ENCODE results near the gene PRIMPOL. TPM values are rescaled to one million over a fixed set of nuclear protein-coding genes. Genes with fewer than 3 reads are reported as not detected.

PRIMPOL gene, protein sequence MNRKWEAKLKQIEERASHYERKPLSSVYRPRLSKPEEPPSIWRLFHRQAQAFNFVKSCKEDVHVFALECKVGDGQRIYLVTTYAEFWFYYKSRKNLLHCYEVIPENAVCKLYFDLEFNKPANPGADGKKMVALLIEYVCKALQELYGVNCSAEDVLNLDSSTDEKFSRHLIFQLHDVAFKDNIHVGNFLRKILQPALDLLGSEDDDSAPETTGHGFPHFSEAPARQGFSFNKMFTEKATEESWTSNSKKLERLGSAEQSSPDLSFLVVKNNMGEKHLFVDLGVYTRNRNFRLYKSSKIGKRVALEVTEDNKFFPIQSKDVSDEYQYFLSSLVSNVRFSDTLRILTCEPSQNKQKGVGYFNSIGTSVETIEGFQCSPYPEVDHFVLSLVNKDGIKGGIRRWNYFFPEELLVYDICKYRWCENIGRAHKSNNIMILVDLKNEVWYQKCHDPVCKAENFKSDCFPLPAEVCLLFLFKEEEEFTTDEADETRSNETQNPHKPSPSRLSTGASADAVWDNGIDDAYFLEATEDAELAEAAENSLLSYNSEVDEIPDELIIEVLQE
- total RNA-seq (2014; rRNA removed; shearing (Covaris generic)), result 21.4 and 24.3 TPM in 2 replicates

DNA sequence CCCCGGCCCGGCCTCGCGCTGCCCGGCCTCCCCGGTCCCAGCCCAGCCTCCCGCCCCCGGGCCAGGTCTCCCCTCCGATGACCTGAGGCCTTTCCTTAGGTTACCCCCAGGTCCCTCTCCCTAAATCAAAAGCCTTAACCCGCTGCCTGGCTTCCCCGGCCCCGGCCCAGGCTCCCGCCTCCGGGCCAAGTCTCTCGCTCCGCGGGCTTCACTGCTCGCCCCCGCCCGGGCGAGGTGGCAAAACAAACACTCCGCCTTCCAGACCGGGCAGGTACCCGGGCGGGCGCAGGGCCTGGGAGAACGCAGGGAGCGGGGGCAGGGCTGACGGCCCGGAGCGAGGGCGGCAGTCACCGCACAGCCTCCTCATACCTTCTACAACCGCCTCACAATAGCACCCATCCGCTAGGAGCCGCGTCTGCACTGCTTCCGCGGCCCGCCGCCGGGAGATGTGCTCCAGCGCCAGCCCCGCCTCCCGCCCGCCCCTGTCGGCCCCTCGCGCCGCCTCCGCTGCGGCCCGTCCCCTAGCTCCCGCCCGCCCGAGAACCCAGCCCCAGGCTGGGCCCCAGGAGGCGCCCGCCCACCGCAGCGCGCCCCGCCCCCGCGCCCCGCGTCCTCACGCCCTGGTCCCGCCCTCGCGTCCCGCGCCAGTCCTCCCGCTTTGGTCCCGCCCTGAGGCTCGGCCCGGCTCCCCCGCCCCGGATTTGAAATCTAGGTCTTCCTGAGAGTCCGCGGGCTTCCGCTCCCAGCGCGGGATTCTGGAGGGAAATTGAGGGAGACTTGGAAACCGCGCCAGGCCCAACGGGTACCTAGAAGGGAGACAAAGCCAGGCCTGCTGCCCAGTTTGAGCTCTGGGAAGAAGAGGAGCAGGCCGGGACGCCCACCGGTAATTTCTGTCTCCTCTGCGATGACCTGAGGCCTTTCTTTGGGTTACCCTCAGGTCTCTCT, at the start of gene PRIMPOL, which contains the start of gene CASP3:
TSS of gene PRIMPOL (plus strand) at position 713 of the 945 bp plus-strand sequence. CDS start 7,403 bp downstream, outside the sequence.
TSS of gene CASP3 (minus strand) at position 422 of the 945 bp plus-strand sequence. CDS start 10,994 bp downstream, outside the sequence.

DNA sequence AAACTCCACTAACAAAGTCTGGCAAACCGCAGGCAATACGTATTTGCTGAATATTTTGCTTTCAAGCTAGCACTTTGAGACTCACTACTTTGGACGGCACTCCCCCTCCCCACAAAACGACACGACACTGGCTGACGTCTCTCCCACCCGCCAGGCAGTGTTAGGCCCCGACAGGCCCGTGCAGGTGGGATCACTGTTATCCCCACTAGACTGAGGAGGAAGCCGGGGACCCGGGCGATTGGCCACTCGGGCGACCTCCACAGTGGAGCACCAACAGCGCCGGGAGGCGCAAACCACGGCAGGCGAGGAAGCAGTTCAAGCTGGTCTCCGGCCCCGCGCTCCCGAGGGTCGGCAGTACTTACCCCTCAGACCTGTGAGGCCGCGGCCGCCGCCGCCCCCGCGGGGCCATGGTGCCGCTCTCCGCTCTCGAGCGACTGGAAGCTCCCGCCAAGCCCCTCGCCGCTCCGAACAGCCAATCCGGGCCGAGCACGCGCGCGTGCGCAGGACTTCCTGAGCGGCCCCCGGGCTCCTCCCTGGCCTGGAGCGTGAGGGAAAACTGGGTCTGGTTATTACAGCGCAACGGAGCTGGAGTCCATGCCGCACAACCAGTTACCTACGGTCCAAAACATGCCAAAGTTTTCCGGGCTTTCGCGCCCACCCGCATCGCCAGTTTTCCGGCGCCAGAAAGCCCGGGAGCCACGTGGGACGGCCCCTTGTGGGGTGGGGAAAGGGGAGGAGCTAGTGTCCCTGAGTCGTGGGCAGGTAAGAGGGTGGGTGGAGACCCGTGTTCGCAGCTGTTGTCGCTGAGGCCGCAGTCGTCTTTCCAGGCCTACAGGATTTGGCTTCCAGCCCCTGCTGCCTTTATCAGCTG, 84.4 kb downstream of the PRIMPOL start, which contains the start of gene CENPU:
TSS of gene CENPU (minus strand) at position 443 of the 871 bp plus-strand sequence. CDS start at position 409, 34 bp downstream.

Other genes starting within 250 kb of the PRIMPOL start
- 12.1 and 14.1 TPM in 2 replicates for gene IRF2, start 175.2 kb upstream of the PRIMPOL start, total RNA-seq (2014; rRNA removed; shearing (Covaris generic))
- gene CASP3, start 291 bp upstream of the PRIMPOL start, total RNA-seq (2014; rRNA removed; shearing (Covaris generic)), result 16.7 and 17.7 TPM in 2 replicates
- 65.3 and 83.1 TPM in 2 replicates for gene CENPU, start 84.4 kb downstream of the PRIMPOL start, total RNA-seq (2014; rRNA removed; shearing (Covaris generic))
- gene ACSL1, start 176.2 kb downstream of the PRIMPOL start, total RNA-seq (2014; rRNA removed; shearing (Covaris generic)), result 13.1 and 15.4 TPM in 2 replicates

Measured in A375 (cell line).